GM12878 (cell line): Measurements from ENCODE around the gene KCNJ3. TPM values are rescaled to one million over a fixed set of nuclear protein-coding genes. Genes with fewer than 3 reads are reported as not detected.

Experiments used
- ATAC-seq: fragments of 200-7000 bp; cut with Tn5 transposase; 3 replicates; pipeline ENCODE4 v1.9.1; 2020; ENCODE audit warnings: mild to moderate bottlenecking, moderate library complexity
- BruUV-seq: library from RNA; stranded (reverse); fragments of 400-500 nt; replicated peaks from 2 replicates; lab custom pipeline; 2021; lab: Mats Ljungman, UMichigan
- CTCF ChIA-PET: fragments of 300-600 bp; sonication (Branson Sonifier 250); formaldehyde crosslinking; extraction: SDS; loops from one replicate; lab custom pipeline; 2021; ENCODE audit warnings: inconsistent platforms; lab: Yijun Ruan, JAX
- POLR2A ChIA-PET: fragments of 350-600 bp; formaldehyde crosslinking; extraction: SDS; loops from one replicate; lab custom pipeline; 2021; ENCODE audit warnings: inconsistent platforms; lab: Charles Lee
- RAD21 ChIA-PET: fragments of 300-600 bp; sonication (Branson Sonifier 250); formaldehyde crosslinking; loops from one replicate; lab custom pipeline; 2023; ENCODE audit warnings: antibody characterized with exemption; ENCODE audit not compliant: unreplicated experiment; lab: Charles Lee
- SMC1A ChIA-PET: fragments of 300-600 bp; sonication (Branson Sonifier 250); formaldehyde crosslinking; loops from one replicate; lab custom pipeline; 2023; ENCODE audit not compliant: unreplicated experiment, uncharacterized antibody; lab: Charles Lee
- DNase-seq: peaks from one replicate; pipeline ENCODE4 v3.0.0-alpha.2; 2011; ENCODE audit warnings: low read depth, low spot score
- FAIRE-seq: peaks from 3 replicates; lab custom pipeline; 2011; peaks lifted over from hg19 to GRCh38; lab: Jason Lieb, UNC
- H2AFZ ChIP-seq: 2 replicates; pipeline ENCODE4 v1.6.0; 2011; ENCODE audit warnings: low read depth, low read length, control low read depth; ENCODE audit not compliant: control insufficient read depth
- H3K27ac ChIP-seq: 2 replicates; pipeline ENCODE4 v1.5.1; 2011; ENCODE audit warnings: control low read depth; ENCODE audit not compliant: control insufficient read depth, insufficient read depth
- H3K27me3 ChIP-seq, 2 experiments: replicated peaks in 1 of 2; 2 replicates each; pipeline versions ENCODE4 v1.6.0 to v1.6.1; 2011; ENCODE audit warnings: low read length in 1 of 2; ENCODE audit not compliant: control insufficient read depth in 2 of 2, insufficient read depth in 2 of 2
- H3K36me3 ChIP-seq, 2 experiments: 2 replicates each; pipeline ENCODE4 v1.5.1; 2011; ENCODE audit warnings: low read length in 1 of 2; ENCODE audit not compliant: control insufficient read depth in 2 of 2, insufficient read depth in 2 of 2
- H3K4me1 ChIP-seq: 2 replicates; pipeline ENCODE4 v1.6.1; 2011; ENCODE audit warnings: mild to moderate bottlenecking, low read length, moderate library complexity, mixed read lengths; ENCODE audit not compliant: control insufficient read depth, insufficient read depth
- H3K4me2 ChIP-seq: 2 replicates; pipeline ENCODE4 v1.6.0; 2011; ENCODE audit warnings: control low read depth; ENCODE audit not compliant: control insufficient read depth, insufficient read depth
- H3K4me3 ChIP-seq: fragments of 200-600 bp; sonication (generic); 2 replicates; pipeline ENCODE4 v1.5.1; 2016
- H3K79me2 ChIP-seq: 2 replicates; pipeline ENCODE4 v1.6.0; 2011; ENCODE audit warnings: low read length; ENCODE audit not compliant: control insufficient read depth, insufficient read depth
- H3K9ac ChIP-seq: 2 replicates; pipeline ENCODE4 v1.8.0; 2011; ENCODE audit warnings: low read length, control low read depth, mixed read lengths; ENCODE audit not compliant: control insufficient read depth, insufficient read depth
- H3K9me3 ChIP-seq: replicated peaks from 3 replicates; pipeline ENCODE4 v1.5.1; 2011; ENCODE audit warnings: mild to moderate bottlenecking, low read length; ENCODE audit not compliant: control insufficient read depth, insufficient read depth
- H4K20me1 ChIP-seq: 2 replicates; pipeline ENCODE4 v1.6.0; 2011; ENCODE audit not compliant: control insufficient read depth, insufficient read depth
- BCLAF1 ChIP-seq: fragments of 450-650 bp; IDR thresholded peaks from 2 replicates; pipeline ENCODE4 v1.6.1; 2017; ENCODE audit warnings: antibody characterized with exemption, mild to moderate bottlenecking, moderate library complexity
- DPF2 ChIP-seq: fragments of 450-650 bp; IDR thresholded peaks from 2 replicates; pipeline ENCODE4 v1.6.1; 2017; ENCODE audit warnings: mild to moderate bottlenecking
- KLF5 ChIP-seq: fragments of 450-650 bp; IDR thresholded peaks from 2 replicates; pipeline ENCODE4 v1.6.1; 2014; ENCODE audit warnings: mild to moderate bottlenecking; ENCODE audit not compliant: partially characterized antibody
- MAX ChIP-seq: IDR thresholded peaks from 2 replicates; pipeline ENCODE4 v1.6.1; 2012; ENCODE audit warnings: low read depth, low read length, improper control_type of control experiment
- SP1 ChIP-seq: IDR thresholded peaks from one replicate; pipeline ENCODE4 v1.6.1; 2011; ENCODE audit warnings: low read depth, low read length
- TARDBP ChIP-seq: IDR thresholded peaks from 2 replicates; pipeline ENCODE4 v1.6.1; 2016; ENCODE audit warnings: borderline replicate concordance
- ZNF592 ChIP-seq: fragments of 450-650 bp; IDR thresholded peaks from 2 replicates; pipeline ENCODE4 v1.6.1; 2017; ENCODE audit warnings: mild to moderate bottlenecking, moderate library complexity
- WGBS: methylation state at CpG from one replicate; pipeline ENCODE4 v1.1.6; 2016; ENCODE audit warnings: low lambda C conversion rate; ENCODE audit not compliant: insufficient replicate concordance, insufficient coverage; ENCODE audit errors: missing lambda C conversion rate; 5-methylcytosine and 5-hydroxymethylcytosine counted together
- in situ Hi-C: fragments of 300-500 bp; cut with MboI; formaldehyde crosslinking; loops from 9 replicates; pipeline ENCODE4 v1.14.3; 2018; ENCODE audit warnings: mixed read lengths
- intact Hi-C: fragments of 100-400 bp; cut with micrococcal nuclease; formaldehyde crosslinking; loops from one replicate; pipeline ENCODE4 v1.14.2; 2022; ENCODE audit not compliant: unreplicated experiment
- polyA plus RNA-seq, 11 experiments: library from polyadenylated mRNA; depleted of rRNA in 4 of 11; unstranded in 6 of 11; stranded (reverse) in 5 of 11; fragments of >200 nt; fragmentation: Nextera tagmentation in 4 of 11; fragmentation: Illumina TruSeq in 1 of 11; extraction: Ambion mirVana in 4 of 11; extraction: Trizol in 1 of 11; gene quantifications; 1 replicate in 1 of 11; 2 replicates in 10 of 11; pipeline versions ENCODE4 v1.2.1 to v1.2.3, GENCODE V29; 2011 to 2016; ENCODE audit warnings: inconsistent platforms in 2 of 11, missing spikeins in 2 of 11, low read depth in 1 of 11
- total RNA-seq, 4 experiments: library from RNA; depleted of rRNA in 3 of 4; stranded (reverse); fragments of >200 nt in 3 of 4; fragmentation: Illumina TruSeq in 1 of 4; extraction: Trizol in 1 of 4; gene quantifications; 2 replicates each; pipeline versions ENCODE4 v1.2.1 to v1.2.3, GENCODE V29; 2013 to 2021

KCNJ3 gene
- total and polyA plus RNA-seq, 10 of the 15 experiments (the other 5 are each of a cell fraction or from before 2014, with no cell fraction given): 0.01 to 1.1 (median 0.04) TPM; not detected in 6

GRCh38 chr2:154697418-154698252 lies 860 bp upstream of the KCNJ3 start:
- H3K9me3 ChIP-seq: no peaks in the 10 kb centered on the region
- H3K27ac ChIP-seq: no peak overlapping the region
- SMC1A ChIA-PET: no interaction called here
- RAD21 ChIA-PET: no interaction called here
- ATAC-seq (peak; percentile 41; the same call in 1 of the 3 replicates), FAIRE-seq (no peak), DNase-seq (no peak)
- intact Hi-C loops: no loop called here
- BruUV-seq: no TSS peak
- no peaks in the 10 kb centered on the region for H3K4me1 ChIP-seq
- in situ Hi-C loops: no loop called here
- WGBS: 29% methylated on average over 53 of the region's 69 CpGs
- CTCF ChIA-PET: no interaction called here
- no peak overlapping the region for H3K4me2 ChIP-seq
- no peaks in the 10 kb centered on the region for H4K20me1 ChIP-seq
- POLR2A ChIA-PET: no interaction called here
- H3K4me3 ChIP-seq: no peak overlapping the region
- H3K27me3 ChIP-seq: peaks cover 2% of the 10 kb centered on the region in 2 experiments
- TF ChIP-seq SP1 (no peak), MAX (no peak), TARDBP (no peak), BCLAF1 (no peak), DPF2 (no peak), ZNF592 (no peak), KLF5 (no peak)
- H3K79me2 ChIP-seq: no peaks in the 10 kb centered on the region
- no peak overlapping the region for H2AFZ ChIP-seq
- no peak overlapping the region for H3K9ac ChIP-seq
- no peaks in the 10 kb centered on the region for H3K36me3 ChIP-seq
